ENCODE results near the gene SPTBN1.

GRCh38 chr2:54569745-54570301, 113.7 kb downstream of the SPTBN1 start:
- no peak for TF ChIP-seq YEATS2 (CRISPR knock-in tag; IDR thresholded peaks at IDR 0.05; ENCODE audit: borderline replicate concordance)
- TF ChIP-seq RFX3 (CRISPR knock-in tag; IDR thresholded peaks at IDR 0.05), result no peak
- TF ChIP-seq FOXJ3 (CRISPR knock-in tag; IDR thresholded peaks at IDR 0.05; ENCODE audit: borderline replicate concordance), result no peak
- no peak for TF ChIP-seq KLF16 (CRISPR knock-in tag; IDR thresholded peaks at IDR 0.05)
- TF ChIP-seq TRIM24 (CRISPR knock-in tag; IDR thresholded peaks at IDR 0.05), result no peak
- no peak for TF ChIP-seq REXO4 (CRISPR knock-in tag; IDR thresholded peaks at IDR 0.05; ENCODE audit: borderline replicate concordance)
- TF ChIP-seq NFYB (CRISPR knock-in tag; IDR thresholded peaks at IDR 0.05), result no peak
- no peak for TF ChIP-seq IRF1 (CRISPR knock-in tag; IDR thresholded peaks at IDR 0.05; ENCODE audit: low read depth)
- no peak for TF ChIP-seq ZNF282 (IDR thresholded peaks at IDR 0.05; ENCODE audit: partially characterized antibody)
- TF ChIP-seq JDP2 (CRISPR knock-in tag; IDR thresholded peaks at IDR 0.05; ENCODE audit: borderline replicate concordance), result no peak
